GM12878 (cell line): ENCODE results near the gene SLC38A1. TPM values are rescaled to one million over a fixed set of nuclear protein-coding genes. Genes with fewer than 3 reads are reported as not detected.

ENCODE experiments used
- CBX3 ChIP-seq: fragments of 200-600 bp; sonication (generic); IDR thresholded peaks from 2 replicates; pipeline ENCODE4 v1.6.1; 2016; ENCODE audit warnings: low read depth, borderline replicate concordance
- IKZF2 ChIP-seq, 2 experiments: fragments of 450-650 bp; IDR thresholded peaks; 2 replicates each; pipeline ENCODE4 v1.6.1; 2017; ENCODE audit warnings: mild to moderate bottlenecking in 2 of 2, moderate library complexity in 2 of 2
- RB1 ChIP-seq: fragments of 450-650 bp; formaldehyde crosslinking; IDR thresholded peaks from 2 replicates; pipeline ENCODE4 v1.6.1; 2017; ENCODE audit warnings: mild to moderate bottlenecking, borderline replicate concordance
- RCOR1 ChIP-seq: conservative IDR thresholded peaks from 2 replicates; pipeline ENCODE4 v1.6.1; 2012; ENCODE audit warnings: low read depth, low read length, improper control_type of control experiment
- SIN3A ChIP-seq: IDR thresholded peaks from 2 replicates; pipeline ENCODE4 v1.6.1; 2012; ENCODE audit warnings: low read depth, low read length, improper control_type of control experiment
- SIX5 ChIP-seq: IDR thresholded peaks from 2 replicates; pipeline ENCODE4 v1.6.1; 2011; ENCODE audit warnings: mild to moderate bottlenecking, low read depth, low read length, moderate library complexity; ENCODE audit not compliant: severe bottlenecking
- TAF1 ChIP-seq: IDR thresholded peaks from 2 replicates; pipeline ENCODE4 v1.6.1; 2011; ENCODE audit warnings: mild to moderate bottlenecking, low read depth, low read length, borderline replicate concordance
- ZNF24 ChIP-seq: fragments of 450-650 bp; IDR thresholded peaks from 2 replicates; pipeline ENCODE4 v1.6.1; 2017; ENCODE audit warnings: antibody characterized with exemption, mild to moderate bottlenecking
- polyA plus RNA-seq, 11 experiments: library from polyadenylated mRNA; depleted of rRNA in 4 of 11; unstranded in 6 of 11; stranded (reverse) in 5 of 11; fragments of >200 nt; fragmentation: Nextera tagmentation in 4 of 11; fragmentation: Illumina TruSeq in 1 of 11; extraction: Ambion mirVana in 4 of 11; extraction: Trizol in 1 of 11; gene quantifications; 1 replicate in 1 of 11; 2 replicates in 10 of 11; pipeline versions ENCODE4 v1.2.1 to v1.2.3, GENCODE V29; 2011 to 2016; ENCODE audit warnings: inconsistent platforms in 2 of 11, missing spikeins in 2 of 11, low read depth in 1 of 11
- total RNA-seq, 4 experiments: library from RNA; depleted of rRNA in 3 of 4; stranded (reverse); fragments of >200 nt in 3 of 4; fragmentation: Illumina TruSeq in 1 of 4; extraction: Trizol in 1 of 4; gene quantifications; 2 replicates each; pipeline versions ENCODE4 v1.2.1 to v1.2.3, GENCODE V29; 2013 to 2021
- TF ChIP-seq, protein P1 (sequence below), 3 experiments: IDR thresholded peaks in 2 of 3; conservative IDR thresholded peaks in 1 of 3; 2 replicates each; pipeline ENCODE4 v1.5.1; 2011; ENCODE audit warnings: low read depth in 3 of 3, low read length in 3 of 3, mild to moderate bottlenecking in 3 of 3, control low read depth in 2 of 3, moderate library complexity in 2 of 3, inconsistent platforms in 1 of 3, mixed read lengths in 1 of 3; ENCODE audit not compliant: control insufficient read depth in 2 of 3, insufficient read depth in 1 of 3; ENCODE audit errors: extremely low read depth in 1 of 3
- TF ChIP-seq, protein P2 (sequence below): fragments of 450-650 bp; IDR thresholded peaks from 2 replicates; pipeline ENCODE4 v1.6.1; 2017; ENCODE audit warnings: antibody characterized with exemption, mild to moderate bottlenecking, moderate library complexity
- TF ChIP-seq, protein P3 (sequence below): fragments of 450-650 bp; IDR thresholded peaks from 2 replicates; pipeline ENCODE4 v1.6.1; 2016; ENCODE audit warnings: mild to moderate bottlenecking, moderate library complexity, borderline replicate concordance
- TF ChIP-seq, protein P4 (sequence below): fragments of 450-650 bp; IDR thresholded peaks from 2 replicates; pipeline ENCODE4 v1.6.1; 2017; ENCODE audit warnings: mild to moderate bottlenecking, moderate library complexity
- TF ChIP-seq, protein P5 (sequence below): IDR thresholded peaks from 2 replicates; pipeline ENCODE4 v1.6.1; 2011; ENCODE audit warnings: mild to moderate bottlenecking, low read depth, low read length, moderate library complexity; ENCODE audit not compliant: insufficient replicate concordance

SLC38A1 gene
- total and polyA plus RNA-seq, 10 of the 15 experiments (the other 5 are each of a cell fraction or from before 2014, with no cell fraction given): 38.1 to 191 (median 144) TPM

GRCh38 chr12:46269429-46270241 lies 792 bp upstream of the SLC38A1 start (continued):
- TF ChIP-seq, protein P1, sequence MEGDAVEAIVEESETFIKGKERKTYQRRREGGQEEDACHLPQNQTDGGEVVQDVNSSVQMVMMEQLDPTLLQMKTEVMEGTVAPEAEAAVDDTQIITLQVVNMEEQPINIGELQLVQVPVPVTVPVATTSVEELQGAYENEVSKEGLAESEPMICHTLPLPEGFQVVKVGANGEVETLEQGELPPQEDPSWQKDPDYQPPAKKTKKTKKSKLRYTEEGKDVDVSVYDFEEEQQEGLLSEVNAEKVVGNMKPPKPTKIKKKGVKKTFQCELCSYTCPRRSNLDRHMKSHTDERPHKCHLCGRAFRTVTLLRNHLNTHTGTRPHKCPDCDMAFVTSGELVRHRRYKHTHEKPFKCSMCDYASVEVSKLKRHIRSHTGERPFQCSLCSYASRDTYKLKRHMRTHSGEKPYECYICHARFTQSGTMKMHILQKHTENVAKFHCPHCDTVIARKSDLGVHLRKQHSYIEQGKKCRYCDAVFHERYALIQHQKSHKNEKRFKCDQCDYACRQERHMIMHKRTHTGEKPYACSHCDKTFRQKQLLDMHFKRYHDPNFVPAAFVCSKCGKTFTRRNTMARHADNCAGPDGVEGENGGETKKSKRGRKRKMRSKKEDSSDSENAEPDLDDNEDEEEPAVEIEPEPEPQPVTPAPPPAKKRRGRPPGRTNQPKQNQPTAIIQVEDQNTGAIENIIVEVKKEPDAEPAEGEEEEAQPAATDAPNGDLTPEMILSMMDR (IDR thresholded peaks at IDR 0.05 in 2 of 3, conservative IDR thresholded peaks at IDR 0.05 in 1 of 3; ENCODE audit: control insufficient read depth in 2 of 3, extremely low read depth in 1 of 3, insufficient read depth in 1 of 3, low read depth in 3 of 3, low read length in 3 of 3): no peak
- TF ChIP-seq, protein P2, sequence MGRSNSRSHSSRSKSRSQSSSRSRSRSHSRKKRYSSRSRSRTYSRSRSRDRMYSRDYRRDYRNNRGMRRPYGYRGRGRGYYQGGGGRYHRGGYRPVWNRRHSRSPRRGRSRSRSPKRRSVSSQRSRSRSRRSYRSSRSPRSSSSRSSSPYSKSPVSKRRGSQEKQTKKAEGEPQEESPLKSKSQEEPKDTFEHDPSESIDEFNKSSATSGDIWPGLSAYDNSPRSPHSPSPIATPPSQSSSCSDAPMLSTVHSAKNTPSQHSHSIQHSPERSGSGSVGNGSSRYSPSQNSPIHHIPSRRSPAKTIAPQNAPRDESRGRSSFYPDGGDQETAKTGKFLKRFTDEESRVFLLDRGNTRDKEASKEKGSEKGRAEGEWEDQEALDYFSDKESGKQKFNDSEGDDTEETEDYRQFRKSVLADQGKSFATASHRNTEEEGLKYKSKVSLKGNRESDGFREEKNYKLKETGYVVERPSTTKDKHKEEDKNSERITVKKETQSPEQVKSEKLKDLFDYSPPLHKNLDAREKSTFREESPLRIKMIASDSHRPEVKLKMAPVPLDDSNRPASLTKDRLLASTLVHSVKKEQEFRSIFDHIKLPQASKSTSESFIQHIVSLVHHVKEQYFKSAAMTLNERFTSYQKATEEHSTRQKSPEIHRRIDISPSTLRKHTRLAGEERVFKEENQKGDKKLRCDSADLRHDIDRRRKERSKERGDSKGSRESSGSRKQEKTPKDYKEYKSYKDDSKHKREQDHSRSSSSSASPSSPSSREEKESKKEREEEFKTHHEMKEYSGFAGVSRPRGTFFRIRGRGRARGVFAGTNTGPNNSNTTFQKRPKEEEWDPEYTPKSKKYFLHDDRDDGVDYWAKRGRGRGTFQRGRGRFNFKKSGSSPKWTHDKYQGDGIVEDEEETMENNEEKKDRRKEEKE: no peak
- TF ChIP-seq CBX3 (no peak), ZNF24 (no peak), TAF1 (peak; percentile 51; the same call in 1 of the 2 replicates), RB1 (no peak), IKZF2 (IDR thresholded peaks at IDR 0.05) (0 out of 4 replicates have a peak, but pooled peaks of 1 of the 2 experiments have one; percentile 10), SIN3A (no peak), SIX5 (no peak), RCOR1 (no peak)
- TF ChIP-seq, protein P3, sequence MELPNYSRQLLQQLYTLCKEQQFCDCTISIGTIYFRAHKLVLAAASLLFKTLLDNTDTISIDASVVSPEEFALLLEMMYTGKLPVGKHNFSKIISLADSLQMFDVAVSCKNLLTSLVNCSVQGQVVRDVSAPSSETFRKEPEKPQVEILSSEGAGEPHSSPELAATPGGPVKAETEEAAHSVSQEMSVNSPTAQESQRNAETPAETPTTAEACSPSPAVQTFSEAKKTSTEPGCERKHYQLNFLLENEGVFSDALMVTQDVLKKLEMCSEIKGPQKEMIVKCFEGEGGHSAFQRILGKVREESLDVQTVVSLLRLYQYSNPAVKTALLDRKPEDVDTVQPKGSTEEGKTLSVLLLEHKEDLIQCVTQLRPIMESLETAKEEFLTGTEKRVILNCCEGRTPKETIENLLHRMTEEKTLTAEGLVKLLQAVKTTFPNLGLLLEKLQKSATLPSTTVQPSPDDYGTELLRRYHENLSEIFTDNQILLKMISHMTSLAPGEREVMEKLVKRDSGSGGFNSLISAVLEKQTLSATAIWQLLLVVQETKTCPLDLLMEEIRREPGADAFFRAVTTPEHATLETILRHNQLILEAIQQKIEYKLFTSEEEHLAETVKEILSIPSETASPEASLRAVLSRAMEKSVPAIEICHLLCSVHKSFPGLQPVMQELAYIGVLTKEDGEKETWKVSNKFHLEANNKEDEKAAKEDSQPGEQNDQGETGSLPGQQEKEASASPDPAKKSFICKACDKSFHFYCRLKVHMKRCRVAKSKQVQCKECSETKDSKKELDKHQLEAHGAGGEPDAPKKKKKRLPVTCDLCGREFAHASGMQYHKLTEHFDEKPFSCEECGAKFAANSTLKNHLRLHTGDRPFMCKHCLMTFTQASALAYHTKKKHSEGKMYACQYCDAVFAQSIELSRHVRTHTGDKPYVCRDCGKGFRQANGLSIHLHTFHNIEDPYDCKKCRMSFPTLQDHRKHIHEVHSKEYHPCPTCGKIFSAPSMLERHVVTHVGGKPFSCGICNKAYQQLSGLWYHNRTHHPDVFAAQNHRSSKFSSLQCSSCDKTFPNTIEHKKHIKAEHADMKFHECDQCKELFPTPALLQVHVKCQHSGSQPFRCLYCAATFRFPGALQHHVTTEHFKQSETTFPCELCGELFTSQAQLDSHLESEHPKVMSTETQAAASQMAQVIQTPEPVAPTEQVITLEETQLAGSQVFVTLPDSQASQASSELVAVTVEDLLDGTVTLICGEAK: no peak
- TF ChIP-seq, protein P4, sequence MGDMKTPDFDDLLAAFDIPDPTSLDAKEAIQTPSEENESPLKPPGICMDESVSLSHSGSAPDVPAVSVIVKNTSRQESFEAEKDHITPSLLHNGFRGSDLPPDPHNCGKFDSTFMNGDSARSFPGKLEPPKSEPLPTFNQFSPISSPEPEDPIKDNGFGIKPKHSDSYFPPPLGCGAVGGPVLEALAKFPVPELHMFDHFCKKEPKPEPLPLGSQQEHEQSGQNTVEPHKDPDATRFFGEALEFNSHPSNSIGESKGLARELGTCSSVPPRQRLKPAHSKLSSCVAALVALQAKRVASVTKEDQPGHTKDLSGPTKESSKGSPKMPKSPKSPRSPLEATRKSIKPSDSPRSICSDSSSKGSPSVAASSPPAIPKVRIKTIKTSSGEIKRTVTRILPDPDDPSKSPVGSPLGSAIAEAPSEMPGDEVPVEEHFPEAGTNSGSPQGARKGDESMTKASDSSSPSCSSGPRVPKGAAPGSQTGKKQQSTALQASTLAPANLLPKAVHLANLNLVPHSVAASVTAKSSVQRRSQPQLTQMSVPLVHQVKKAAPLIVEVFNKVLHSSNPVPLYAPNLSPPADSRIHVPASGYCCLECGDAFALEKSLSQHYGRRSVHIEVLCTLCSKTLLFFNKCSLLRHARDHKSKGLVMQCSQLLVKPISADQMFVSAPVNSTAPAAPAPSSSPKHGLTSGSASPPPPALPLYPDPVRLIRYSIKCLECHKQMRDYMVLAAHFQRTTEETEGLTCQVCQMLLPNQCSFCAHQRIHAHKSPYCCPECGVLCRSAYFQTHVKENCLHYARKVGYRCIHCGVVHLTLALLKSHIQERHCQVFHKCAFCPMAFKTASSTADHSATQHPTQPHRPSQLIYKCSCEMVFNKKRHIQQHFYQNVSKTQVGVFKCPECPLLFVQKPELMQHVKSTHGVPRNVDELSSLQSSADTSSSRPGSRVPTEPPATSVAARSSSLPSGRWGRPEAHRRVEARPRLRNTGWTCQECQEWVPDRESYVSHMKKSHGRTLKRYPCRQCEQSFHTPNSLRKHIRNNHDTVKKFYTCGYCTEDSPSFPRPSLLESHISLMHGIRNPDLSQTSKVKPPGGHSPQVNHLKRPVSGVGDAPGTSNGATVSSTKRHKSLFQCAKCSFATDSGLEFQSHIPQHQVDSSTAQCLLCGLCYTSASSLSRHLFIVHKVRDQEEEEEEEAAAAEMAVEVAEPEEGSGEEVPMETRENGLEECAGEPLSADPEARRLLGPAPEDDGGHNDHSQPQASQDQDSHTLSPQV: no peak
- TF ChIP-seq, protein P5, sequence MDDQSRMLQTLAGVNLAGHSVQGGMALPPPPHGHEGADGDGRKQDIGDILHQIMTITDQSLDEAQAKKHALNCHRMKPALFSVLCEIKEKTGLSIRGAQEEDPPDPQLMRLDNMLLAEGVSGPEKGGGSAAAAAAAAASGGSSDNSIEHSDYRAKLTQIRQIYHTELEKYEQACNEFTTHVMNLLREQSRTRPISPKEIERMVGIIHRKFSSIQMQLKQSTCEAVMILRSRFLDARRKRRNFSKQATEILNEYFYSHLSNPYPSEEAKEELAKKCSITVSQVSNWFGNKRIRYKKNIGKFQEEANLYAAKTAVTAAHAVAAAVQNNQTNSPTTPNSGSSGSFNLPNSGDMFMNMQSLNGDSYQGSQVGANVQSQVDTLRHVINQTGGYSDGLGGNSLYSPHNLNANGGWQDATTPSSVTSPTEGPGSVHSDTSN: no peak
